Activated CD8-positive, alpha-beta memory T cell treated with anti-CD3 and anti-CD28 coated beads, Interleukin-2, amount 50 U/mL, for 24 hours (primary cell): ENCODE data around the gene SH2D1B.

ENCODE experiments used
- DNase-seq: peaks from one replicate; pipeline ENCODE4 v3.0.0-alpha.2; 2020; ENCODE audit errors: extremely low read depth

Gene SH2D1B

DNA sequence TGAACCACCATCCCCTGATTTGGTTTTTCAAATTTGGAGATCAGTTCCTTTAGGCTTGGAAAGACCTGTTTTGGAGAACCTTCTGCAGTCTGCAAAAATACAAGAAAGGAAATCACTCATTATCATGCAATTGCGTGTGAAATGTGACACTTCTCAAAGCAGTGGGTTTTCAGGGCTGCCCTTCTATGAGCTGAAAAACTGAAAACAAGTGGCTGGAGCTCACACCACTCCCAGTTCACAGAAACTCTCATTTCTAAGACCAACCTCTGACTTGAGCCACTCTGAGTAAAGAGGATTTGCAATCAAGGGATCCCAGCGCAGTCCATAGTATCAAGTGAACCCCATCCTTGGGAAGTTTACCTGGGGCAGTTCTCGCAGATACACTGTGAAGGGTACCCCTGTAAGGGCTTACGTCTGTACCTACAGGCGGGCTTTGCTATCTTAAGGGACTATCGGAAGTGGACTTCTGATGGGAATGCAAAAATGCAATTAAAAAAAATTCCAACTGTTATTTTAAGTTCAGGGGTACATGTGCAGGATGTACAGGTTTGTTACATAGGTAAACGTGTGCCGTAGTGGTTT, 12.8 kb downstream of the SH2D1B start:
- no peak for DNase-seq

DNA sequence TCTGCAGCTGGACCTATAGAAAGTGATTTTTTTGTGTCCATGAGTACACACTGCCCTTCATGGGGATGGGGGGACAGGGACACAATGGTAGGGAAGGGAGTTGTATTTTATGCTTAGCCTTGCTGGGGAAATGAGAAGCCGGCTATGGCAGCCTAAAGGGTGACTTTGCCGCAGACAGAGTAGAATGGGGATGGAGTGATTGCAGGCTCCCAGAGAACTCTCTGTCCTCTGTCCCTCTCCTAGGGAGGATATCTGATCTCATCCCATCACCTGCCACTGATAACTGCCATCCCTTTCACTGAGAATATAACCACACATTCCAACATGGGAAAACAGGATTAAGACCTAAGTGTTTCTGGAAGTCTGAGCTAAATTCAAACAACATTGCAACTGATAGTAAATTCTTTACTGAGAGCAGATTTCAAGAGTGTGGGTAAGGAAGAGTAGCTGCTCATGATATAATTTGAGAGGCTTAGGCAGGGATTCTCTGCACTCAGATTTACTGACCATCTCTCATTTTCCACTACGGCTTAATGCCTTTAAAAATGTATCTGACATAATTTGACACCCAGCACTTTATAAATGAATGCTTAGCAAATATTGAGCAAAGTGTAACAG, 13.9 kb downstream of the SH2D1B start:
- DNase-seq, result no peak

DNA sequence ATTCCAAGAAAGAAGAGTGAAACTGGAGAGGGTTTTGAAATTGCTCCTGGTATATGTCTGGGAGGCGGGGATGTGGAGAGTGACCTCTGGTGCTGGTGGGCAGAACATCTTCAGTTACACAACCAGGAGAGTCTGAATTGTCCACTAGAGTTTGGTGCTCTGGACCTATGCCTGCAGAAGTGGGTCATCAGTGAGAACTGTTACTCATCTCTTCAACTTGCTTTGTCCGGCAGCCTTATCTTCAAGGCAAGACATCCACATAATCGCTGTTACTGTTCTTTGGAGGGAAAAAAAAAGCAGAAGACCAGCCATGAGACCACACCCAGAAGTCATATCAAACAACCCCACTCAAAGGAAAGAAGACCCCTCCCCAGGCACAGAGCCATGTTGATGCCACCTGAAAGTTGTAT, 14.9 kb downstream of the SH2D1B start:
- no peak for DNase-seq

DNA sequence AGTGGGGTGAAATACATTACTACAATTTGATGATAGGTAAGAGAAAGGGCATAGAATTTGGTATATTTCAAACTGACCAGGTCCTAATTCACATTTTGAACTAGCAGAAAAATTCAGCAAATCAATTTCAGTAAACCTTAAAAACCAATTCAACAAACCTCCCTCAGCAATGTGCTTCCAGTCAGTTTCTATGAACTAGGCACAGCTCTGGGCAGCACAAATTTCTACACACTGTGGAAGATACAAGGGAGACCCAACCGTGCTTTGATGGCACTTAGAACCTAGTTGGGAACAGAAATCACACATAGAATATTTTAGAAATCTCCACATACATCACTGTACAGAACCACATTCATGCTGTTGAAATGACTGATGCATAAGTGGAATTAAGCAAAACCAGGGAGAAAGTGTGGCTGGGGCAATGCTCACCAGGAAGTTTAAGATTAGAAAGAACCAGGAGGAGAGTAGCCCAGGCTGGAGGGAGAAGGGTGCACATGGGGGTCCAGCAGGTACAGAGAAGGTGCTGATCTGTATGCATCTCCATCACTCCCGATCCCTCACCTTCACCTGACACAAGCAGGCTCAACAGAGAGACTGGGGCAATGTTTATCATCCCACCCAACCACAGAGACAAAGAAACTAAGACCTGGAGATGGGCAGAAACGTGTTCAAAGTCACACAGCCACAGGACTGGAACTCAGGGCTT, 15.6 kb downstream of the SH2D1B start:
- no peak for DNase-seq

DNA sequence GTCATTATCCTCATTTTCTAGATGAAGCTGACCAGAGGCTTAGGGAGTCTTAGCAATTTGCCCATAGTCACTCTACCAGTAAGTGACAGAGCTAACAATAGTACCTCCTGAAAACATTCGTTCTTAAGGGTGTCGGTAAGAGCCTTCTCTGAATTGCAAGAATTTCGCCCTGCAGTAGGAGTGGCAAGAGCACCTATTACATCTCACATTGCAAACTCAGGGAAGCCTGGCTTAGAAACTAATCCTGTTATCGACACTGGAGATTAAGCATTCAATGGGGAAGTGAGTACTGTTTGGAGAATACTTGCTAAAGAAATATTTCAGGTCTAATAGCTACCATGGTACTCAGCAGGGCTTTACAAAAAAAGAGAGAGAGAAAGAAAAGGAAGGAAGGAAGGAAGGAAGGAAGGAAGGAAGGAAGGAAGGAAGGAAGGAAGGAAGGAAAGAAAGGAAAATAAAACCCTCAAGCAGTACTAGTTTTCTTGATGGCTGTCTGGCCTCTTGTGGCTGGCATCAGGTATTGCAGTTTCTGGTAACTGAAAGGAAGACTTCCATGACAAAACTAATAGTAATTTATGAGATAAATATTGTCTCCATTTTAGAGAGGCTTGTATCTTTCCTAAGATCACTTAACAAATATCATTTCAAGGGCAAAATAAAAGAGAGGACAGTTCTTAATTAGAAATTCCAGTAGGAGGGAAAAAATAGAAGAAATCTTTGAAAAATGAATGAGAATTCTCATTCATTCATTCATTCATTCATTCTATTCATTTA, 20.0 kb downstream of the SH2D1B start:
- no peak for DNase-seq

DNA sequence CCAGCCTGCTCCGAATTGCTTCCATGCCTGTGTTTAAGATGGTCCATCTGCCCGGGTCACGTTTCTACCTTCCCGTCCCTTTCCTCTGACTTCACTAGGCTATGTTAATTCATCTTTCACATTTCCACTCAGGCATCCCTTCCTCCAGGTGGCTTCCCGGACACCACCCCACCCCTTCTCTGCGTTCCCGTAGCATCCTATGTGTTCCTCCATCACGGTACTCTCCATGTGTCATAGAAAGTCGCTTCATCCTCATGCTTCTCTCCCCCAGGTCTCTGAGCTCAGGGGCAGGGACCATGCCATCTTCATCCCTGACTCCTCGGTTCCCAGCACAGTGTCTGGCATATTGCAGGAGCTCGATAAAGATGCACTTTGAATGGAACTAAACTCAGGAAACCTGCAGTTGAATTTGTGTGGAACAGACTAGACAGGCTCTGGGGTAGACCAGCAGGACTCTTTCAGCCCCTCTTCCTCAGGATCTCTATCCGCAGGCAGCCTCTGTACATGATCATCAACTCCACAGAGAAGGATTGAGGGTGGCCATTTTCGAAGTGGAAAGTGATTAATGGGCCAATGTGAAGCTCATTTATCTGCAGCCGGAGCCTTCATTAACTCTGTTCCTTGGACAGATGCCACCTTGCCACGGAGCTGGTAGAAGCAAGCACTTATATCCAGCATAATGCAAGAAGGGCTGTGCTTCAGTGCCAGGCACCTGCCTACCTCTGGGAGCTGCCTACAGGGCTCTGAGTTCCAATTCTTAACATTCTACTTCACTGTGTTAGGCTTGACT, 21.3 kb downstream of the SH2D1B start:
- DNase-seq, result no peak

DNA sequence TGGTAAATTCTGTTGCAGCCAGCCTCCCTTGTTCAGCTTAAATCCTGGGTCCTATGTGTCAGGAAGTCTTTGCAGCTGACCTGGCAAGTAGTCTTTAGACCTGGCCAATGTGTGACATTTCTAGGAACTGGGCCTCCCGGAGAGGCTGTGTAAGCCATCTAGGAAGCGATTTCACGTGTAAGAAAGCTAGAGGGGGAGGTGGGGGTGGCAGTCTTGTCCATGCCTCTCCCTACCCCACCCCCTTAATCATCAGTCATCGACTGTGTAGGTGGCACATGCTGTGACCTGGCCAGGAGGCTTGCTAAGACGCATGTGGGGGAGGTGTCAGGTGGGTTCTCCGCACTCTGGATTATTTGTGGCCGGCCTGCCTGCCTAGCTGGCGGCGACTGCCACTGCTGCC, 22.0 kb downstream of the SH2D1B start:
- no peak for DNase-seq

DNA sequence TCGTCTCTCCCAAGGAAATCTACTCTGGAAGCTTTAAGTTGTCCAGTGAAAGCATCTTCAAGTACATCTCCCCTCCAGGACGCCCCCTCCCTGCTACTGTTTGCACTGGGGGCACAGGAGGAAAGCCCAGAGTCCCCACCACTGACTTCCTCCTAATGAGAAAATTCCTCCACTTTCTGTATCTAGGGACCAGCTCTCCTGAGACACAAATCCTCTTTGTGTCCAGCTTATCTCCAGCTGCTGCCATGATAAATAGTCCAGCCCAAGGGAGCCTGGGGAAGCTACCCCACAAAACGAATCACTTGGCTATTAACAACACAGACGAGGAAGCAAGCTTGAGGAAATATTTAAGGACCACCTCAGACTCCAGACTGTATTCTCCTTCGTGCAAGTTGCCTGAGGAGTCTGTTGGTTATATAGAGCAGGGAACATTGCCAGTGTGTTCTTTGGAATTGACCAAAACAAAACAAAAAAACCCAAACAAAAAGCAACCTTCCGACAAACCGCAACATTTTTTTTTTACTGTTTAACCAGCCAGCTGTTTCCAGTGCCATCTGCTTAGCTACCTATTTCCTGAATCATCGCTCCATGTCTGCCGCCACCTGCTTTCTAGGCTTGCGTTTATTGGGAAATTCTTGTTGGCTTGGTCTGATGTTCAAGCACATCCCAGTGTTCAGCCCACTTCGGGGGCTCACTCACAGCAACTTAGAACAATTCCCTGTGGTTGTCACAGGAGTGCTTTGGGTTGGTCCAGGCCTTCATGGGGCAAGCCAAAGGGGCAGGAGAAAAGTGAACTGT, 22.7 kb downstream of the SH2D1B start:
- DNase-seq, result no peak

DNA sequence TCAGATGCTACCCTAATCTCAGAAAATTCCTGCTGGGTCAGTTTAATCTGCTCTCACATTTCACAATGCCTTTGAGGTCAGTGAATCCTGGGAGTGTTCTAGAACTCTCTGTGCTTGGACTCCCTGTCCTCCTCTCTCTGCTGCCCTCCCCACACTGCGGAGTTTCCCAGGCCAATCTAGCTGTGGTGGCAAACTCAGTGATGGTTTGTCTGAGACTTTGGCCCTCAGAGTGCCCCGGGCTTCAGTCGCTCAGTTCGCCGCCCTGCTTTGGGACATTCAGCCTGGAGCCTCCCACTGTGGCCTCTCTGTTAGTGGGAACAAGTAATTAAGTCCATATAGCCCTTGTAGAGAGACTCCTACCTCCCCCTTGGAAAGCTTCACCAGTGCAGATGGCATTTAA, 23.3 kb downstream of the SH2D1B start:
- DNase-seq, result no peak

DNA sequence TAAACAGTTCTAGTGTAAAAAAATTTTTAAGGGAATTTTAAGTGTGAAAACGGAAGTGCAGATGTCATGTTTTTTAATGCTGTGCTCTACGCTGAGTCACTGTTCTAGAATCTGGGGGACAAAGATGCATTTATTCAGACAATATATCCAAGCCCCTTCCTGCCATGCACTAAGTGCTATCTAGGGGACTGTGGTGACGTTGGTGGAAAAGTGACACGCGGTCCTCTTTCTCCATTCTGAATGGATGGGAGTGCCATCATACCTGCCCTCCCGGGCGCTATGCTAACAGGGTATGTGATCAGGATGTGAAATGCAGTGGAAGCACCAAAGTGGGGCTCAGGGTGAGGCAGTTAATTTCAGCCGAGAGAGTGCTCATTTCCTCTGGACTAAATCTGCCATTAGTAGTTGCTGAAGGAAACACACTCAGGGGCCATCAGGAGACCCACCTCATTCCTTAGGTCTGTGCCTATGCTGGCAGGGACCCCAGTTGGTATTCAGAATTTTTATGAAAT, 23.8 kb downstream of the SH2D1B start:
- DNase-seq, result no peak

DNA sequence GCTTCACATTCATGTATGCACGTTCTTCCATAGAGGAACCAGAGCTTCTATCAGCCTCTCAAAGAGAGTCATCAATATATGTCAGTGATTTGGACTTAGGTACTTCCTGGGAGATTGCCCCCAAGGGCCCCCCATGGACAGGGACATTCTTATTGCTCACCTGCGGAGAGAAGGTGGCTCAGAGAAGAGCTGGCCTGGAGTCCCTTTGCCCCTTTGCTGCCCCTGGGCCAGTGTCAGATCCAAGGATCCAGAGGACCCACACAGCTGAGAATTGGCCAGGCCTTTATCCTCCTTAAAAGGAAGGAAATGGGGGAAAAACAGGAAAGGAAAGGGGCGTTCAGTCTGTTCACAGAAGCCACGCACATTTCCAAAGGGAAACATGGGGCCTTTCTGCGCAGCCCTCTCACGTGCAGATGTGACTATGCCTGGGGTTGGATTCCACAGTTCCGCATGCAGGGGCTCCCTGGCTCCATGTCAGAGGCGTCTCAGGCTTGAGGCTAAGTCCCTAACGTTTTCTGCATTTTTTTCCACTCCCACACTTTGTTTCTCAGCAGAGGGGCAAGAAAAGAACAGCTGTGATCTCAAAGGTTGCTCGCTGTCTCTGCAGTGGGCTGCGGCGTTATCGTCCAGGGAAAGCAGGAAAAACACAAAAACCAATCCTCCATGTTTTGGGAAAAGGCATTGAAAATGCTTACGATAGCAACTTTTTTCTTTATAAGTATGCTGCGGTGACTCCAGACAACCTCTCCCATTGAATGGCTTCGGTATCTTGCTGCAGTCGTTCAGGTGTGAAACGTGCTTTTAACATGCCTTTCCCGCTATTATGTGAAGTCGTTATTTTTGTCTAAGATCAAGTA, 24.5 kb downstream of the SH2D1B start:
- no peak for DNase-seq

DNA sequence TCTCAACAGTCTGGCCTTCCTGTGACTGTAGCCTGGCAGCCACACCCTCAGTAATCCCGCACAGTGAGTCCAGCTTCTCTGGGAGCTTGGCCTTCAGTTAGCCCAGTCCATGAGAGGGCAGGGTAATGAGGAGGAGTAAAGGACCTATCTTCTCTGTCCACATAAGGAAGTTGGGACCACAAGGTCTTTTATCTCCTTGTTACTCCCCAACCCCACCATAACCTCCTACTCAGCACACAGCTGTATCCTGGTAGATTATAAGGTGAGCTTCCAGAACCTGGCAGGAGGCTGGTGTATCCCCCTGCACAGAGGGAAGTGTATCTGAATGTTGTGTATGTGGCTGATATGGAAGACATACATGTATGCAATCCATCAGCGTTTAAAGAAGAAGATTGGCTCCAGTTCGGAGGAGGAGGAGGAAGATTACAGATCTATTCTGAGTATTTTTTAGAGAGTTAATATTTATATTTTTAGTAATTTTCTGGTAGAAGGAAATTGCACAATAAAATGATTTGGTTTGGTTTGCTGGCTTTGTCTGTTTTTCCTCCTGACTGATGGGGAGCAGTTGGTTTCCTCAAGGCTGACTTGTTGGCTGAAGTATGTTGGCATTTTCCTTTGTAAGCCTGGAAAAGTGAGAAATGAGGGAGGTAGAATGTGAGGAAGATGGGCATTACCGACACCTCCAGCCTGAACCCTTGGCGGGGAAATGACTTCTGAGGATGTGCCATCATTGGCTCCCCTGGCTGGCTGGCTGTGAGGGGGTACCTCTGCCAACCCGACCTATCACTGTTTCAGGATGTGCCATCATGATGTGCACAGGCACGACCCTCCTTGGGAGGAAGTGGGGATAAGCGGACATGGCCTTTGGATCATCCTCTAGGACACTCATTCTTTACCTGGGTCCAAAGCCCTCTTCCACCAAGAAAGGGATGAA, 25.4 kb downstream of the SH2D1B start:
- DNase-seq, result no peak

DNA sequence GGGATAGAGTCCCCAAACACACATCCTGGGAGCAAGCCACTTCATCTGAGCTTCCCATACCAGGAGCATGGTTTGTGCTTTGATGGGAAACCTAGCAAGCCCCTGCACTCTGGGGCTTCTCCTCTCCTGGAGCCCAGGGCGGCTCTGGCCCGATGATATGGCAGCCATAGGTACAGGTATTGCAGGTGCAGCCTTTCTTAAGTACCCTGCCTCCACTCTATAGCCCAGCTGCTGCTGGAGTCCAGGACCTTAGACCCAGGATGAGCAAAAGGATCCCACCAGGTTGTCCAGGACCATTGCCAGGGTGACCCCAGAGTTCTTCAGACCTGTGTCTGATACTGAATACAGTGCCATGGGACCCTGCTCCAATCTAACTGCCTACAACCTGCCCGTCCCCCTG, 26.2 kb downstream of the SH2D1B start:
- DNase-seq, result no peak

DNA sequence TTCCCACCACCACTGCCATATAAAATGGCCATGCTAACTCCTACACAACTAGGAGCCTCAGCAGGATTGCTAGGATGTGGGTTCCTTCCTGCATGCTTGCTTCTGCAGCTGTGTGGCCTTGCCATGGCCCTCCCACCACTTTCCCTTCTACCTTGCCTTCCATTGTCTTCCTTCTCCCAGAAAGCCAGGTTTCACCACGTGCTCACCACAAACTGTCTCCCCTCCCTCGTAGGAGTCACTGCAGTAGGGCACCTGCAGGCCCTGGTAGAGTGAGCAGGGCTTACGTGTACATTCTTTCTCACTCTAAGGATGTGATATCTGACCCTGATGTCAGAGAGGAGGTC, 26.7 kb downstream of the SH2D1B start:
- DNase-seq, result no peak

DNA sequence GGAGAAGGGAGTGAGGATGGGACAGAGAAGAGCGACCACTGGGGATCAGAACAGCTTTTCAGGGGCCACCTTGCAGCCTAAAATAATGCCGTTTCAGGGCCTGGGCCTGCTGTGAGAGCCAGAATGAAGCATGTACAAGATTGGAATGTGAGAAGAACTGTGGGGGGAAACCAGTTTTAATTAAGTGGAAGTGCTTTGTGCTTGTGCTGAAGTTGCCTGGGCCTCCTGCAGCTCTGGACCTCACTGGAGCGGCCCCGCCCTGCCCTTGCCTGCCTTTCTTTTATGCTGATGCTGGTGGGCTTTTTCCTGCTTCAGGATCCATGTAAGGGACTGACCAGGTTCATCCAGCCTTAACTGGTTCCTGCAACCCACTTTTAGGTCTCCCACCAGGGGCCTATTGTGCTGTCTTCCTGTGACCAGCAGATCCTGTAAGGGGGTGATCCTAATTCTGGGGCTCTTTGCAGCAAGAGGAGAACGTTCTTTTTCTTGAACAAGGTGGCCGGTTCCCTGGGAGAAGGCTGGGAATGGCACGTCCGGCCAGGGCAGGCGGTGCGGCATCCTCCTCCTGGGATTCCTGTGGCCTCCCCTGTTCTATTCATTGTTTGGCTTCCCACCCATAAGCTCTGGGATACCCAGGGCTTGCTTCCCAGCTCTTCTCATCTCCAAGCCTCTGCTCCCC, 27.2 kb downstream of the SH2D1B start:
- DNase-seq, result no peak

DNA sequence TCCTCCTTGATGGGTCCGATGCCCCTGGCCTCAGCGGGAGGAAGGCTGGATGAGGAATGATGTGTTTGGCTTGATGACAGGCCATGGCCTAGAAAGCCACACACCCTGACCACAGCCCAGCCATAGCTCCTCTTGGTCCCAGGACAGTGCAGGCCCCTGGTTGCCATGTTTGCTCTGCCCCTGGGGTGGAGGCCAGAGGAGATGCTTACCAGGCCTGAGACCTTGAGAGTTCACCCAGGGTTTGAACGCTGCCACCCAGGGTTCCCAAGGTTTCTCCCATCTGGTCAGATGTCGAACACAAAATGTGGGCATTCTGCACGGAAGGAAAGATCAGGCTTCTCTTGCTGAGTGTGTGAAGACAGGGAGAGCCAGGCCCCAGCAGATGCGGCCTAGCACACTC, 27.8 kb downstream of the SH2D1B start:
- DNase-seq, result no peak

DNA sequence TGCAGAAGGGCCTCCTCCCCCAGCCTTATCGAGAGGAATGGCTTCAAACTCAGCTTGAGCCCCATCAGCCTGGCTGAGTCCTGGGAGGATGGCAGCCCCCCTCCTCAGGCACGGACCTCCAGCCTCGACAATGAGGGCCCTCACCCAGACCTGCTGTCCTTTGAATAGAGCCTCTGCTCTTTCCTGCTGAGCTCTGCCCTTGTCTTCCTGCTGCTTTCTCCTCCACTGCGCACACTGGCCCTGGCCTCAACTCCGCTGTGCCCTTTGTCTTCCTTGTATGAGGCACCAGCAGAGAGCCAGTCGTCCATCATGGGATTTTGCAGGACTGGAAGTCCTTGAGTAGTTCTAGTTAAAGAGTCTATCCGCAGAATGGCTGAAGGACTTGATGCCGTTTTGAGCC, 28.4 kb downstream of the SH2D1B start:
- no peak for DNase-seq

DNA sequence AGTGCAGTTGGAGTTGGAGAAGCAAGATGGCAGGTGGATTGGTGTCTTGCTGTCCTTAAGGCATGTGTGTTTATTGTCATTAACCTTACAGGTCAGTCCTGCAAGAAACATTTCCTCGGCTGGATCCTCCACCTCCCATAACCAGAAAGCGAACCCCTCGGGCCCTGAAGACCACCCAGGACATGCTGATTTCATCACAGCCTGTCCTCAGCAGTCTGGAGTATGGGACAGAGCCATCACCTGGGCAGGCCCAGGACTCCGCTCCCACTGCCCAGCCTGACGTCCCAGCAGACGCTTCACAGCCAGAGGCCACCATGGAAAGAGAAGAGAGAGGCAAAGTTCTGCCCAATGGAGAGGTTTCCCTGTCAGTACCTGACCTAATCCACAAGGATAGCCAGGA, 28.8 kb downstream of the SH2D1B start:
- DNase-seq, result no peak
